ENCODE data around the gene KANSL1.

The KANSL1 gene

GRCh38 chr17:46118964-46119363 lies 74.3 kb downstream of the KANSL1 start:
- no peak for ATAC-seq
- TF ChIP-seq ZFP3 (CRISPR knock-in tag; IDR thresholded peaks at IDR 0.05) = no peak
- TF ChIP-seq TCF4 (CRISPR knock-in tag; IDR thresholded peaks at IDR 0.05; ENCODE audit: borderline replicate concordance) = no peak
- TF ChIP-seq ISL1 (CRISPR knock-in tag; IDR thresholded peaks at IDR 0.05) = no peak
- TF ChIP-seq OSR1 (CRISPR knock-in tag; IDR thresholded peaks at IDR 0.05) = no peak
- TF ChIP-seq RARB (CRISPR knock-in tag; IDR thresholded peaks at IDR 0.05) = no peak
- no peak for TF ChIP-seq ZNF8 (CRISPR knock-in tag; IDR thresholded peaks at IDR 0.05)
- no peak for TF ChIP-seq PPARA (CRISPR knock-in tag; IDR thresholded peaks at IDR 0.05; ENCODE audit: borderline replicate concordance)
- TF ChIP-seq ZNF565 (CRISPR knock-in tag; conservative IDR thresholded peaks at IDR 0.05; ENCODE audit: low read depth) = no peak
- TF ChIP-seq CREB5 (CRISPR knock-in tag; IDR thresholded peaks at IDR 0.05; ENCODE audit: low read depth) = no peak
- TF ChIP-seq PATZ1 (CRISPR knock-in tag; IDR thresholded peaks at IDR 0.05; ENCODE audit: borderline replicate concordance) = no peak
- TF ChIP-seq ARNTL (CRISPR knock-in tag; IDR thresholded peaks at IDR 0.05; ENCODE audit: borderline replicate concordance, low read depth) = no peak
- TF ChIP-seq CSRNP3 (CRISPR knock-in tag; IDR thresholded peaks at IDR 0.05) = no peak
- TF ChIP-seq ZNF70 (CRISPR knock-in tag; IDR thresholded peaks at IDR 0.05) = no peak
- no peak for TF ChIP-seq SNAI2 (CRISPR knock-in tag; IDR thresholded peaks at IDR 0.05)
- TF ChIP-seq CSDC2 (CRISPR knock-in tag; IDR thresholded peaks at IDR 0.05) = no peak
- no peak for TF ChIP-seq TSHZ2 (CRISPR knock-in tag; IDR thresholded peaks at IDR 0.05)
- TF ChIP-seq ESRRG (CRISPR knock-in tag; IDR thresholded peaks at IDR 0.05) = no peak

- no peak for ATAC-seq
- TF ChIP-seq TCF4 (CRISPR knock-in tag; IDR thresholded peaks at IDR 0.05; ENCODE audit: borderline replicate concordance) (no peak), ZNF70 (CRISPR knock-in tag; IDR thresholded peaks at IDR 0.05) (no peak), ZFP3 (CRISPR knock-in tag; IDR thresholded peaks at IDR 0.05) (no peak), GLIS3 (CRISPR knock-in tag; IDR thresholded peaks at IDR 0.05) (no peak), OSR1 (CRISPR knock-in tag; IDR thresholded peaks at IDR 0.05) (no peak), TOX (CRISPR knock-in tag; IDR thresholded peaks at IDR 0.05; ENCODE audit: borderline replicate concordance) (no peak), RARB (CRISPR knock-in tag; IDR thresholded peaks at IDR 0.05) (no peak), ZNF565 (CRISPR knock-in tag; conservative IDR thresholded peaks at IDR 0.05; ENCODE audit: low read depth) (no peak), TSHZ2 (CRISPR knock-in tag; IDR thresholded peaks at IDR 0.05) (no peak), BACH2 (CRISPR knock-in tag; IDR thresholded peaks at IDR 0.05; ENCODE audit: borderline replicate concordance) (no peak), ARNTL (CRISPR knock-in tag; IDR thresholded peaks at IDR 0.05; ENCODE audit: borderline replicate concordance, low read depth) (no peak), CSDC2 (CRISPR knock-in tag; IDR thresholded peaks at IDR 0.05) (no peak), ISL1 (CRISPR knock-in tag; IDR thresholded peaks at IDR 0.05) (no peak), SNAI2 (CRISPR knock-in tag; IDR thresholded peaks at IDR 0.05) (no peak), CSRNP3 (CRISPR knock-in tag; IDR thresholded peaks at IDR 0.05) (no peak), PATZ1 (CRISPR knock-in tag; IDR thresholded peaks at IDR 0.05; ENCODE audit: borderline replicate concordance) (no peak)
Measured at GRCh38 chr17:46117850-46118696, 75.2 kb downstream of the KANSL1 start.
